Aorta (tissue), 5 donors: Measurements from ENCODE around the gene OTOP1. TPM values are rescaled to one million over a fixed set of nuclear protein-coding genes. Genes with fewer than 3 reads are reported as not detected.
"Not testable (repeated sequence)": the region's sequence is repeated elsewhere in the genome, so short reads cannot be mapped to it uniquely, and the experiment has no call there.

Experiments
- ATAC-seq: fragments of 200-7000 bp; cut with Tn5 transposase; one replicate; pipeline ENCODE4 v1.9.1; 2022; ENCODE audit warnings: moderate library complexity; ENCODE audit not compliant: low FRiP score
- DNase-seq, 2 donors: peaks; one replicate each; pipeline ENCODE4 v3.0.0-alpha.2; 2020
- H3K27ac ChIP-seq, 2 donors: one replicate each; pipeline ENCODE4 v1.5.1; 2013; ENCODE audit warnings: low read length in 2 of 2, mild to moderate bottlenecking in 2 of 2, moderate library complexity in 2 of 2, control low read depth in 1 of 2, inconsistent platforms in 1 of 2, low read depth in 1 of 2
- H3K27me3 ChIP-seq, 2 donors: one replicate each; pipeline ENCODE4 v1.6.1; 2013; ENCODE audit warnings: control low read depth in 1 of 2, low read length in 1 of 2, mild to moderate bottlenecking in 1 of 2, moderate library complexity in 1 of 2; ENCODE audit not compliant: insufficient read depth in 2 of 2, control insufficient read depth in 1 of 2
- H3K36me3 ChIP-seq, 2 donors: one replicate each; pipeline ENCODE4 v1.6.1; 2013; ENCODE audit warnings: control low read depth in 1 of 2, low read length in 1 of 2, mild to moderate bottlenecking in 1 of 2; ENCODE audit not compliant: insufficient read depth in 2 of 2, control insufficient read depth in 1 of 2
- H3K4me1 ChIP-seq, 2 donors: one replicate each; pipeline ENCODE4 v1.6.1; 2013; ENCODE audit warnings: low read length in 2 of 2, control low read depth in 1 of 2, mild to moderate bottlenecking in 1 of 2, moderate library complexity in 1 of 2; ENCODE audit not compliant: insufficient read depth in 2 of 2, control insufficient read depth in 1 of 2
- H3K4me3 ChIP-seq, 2 donors: one replicate each; pipeline ENCODE4 v1.5.1; 2013; ENCODE audit warnings: low read length in 2 of 2, control low read depth in 1 of 2, mild to moderate bottlenecking in 1 of 2
- H3K9me3 ChIP-seq: one replicate; pipeline ENCODE4 v1.6.1; 2013; ENCODE audit warnings: mild to moderate bottlenecking, low read length; ENCODE audit not compliant: control insufficient read depth
- WGBS, 2 donors: extraction: QIAGEN DNeasy Blood & Tissue Kit; methylation state at CpG; one replicate each; pipeline ENCODE4 v1.1.7; 2013; 5-methylcytosine and 5-hydroxymethylcytosine counted together
- intact Hi-C, 2 donors: fragments of 100-400 bp; cut with DNase I; formaldehyde crosslinking; loops; one replicate each; pipeline versions ENCODE4 v1.14.2 to v1.15.0; 2022
- polyA plus RNA-seq, 2 donors: library from polyadenylated mRNA; stranded (reverse); fragments of 200-250 nt; gene quantifications; one replicate each; pipeline ENCODE4 v1.2.3, GENCODE V29; 2013
- total RNA-seq, 2 donors: library from RNA; stranded (reverse); fragmentation: NEBNext Ultra II Directional; extraction: Animal tissue kit (Norgen Biotek cat#: 25700); gene quantifications; one replicate each; pipeline ENCODE4 v1.2.1, GENCODE V29; 2021
- donor health status: healthy with polysubstance abuse.
- donor health status: Bipolar disorder and iron deficiency.
- donor health status: DM: no; HTN: no; CAD: no.
- donor health status: DM: no; HTN: no; CAD: no.
- donor health status: DM: yes; HTN: yes; CAD: no.

The OTOP1 gene
- total and polyA plus RNA-seq, 4 donors = not detected

DNA sequence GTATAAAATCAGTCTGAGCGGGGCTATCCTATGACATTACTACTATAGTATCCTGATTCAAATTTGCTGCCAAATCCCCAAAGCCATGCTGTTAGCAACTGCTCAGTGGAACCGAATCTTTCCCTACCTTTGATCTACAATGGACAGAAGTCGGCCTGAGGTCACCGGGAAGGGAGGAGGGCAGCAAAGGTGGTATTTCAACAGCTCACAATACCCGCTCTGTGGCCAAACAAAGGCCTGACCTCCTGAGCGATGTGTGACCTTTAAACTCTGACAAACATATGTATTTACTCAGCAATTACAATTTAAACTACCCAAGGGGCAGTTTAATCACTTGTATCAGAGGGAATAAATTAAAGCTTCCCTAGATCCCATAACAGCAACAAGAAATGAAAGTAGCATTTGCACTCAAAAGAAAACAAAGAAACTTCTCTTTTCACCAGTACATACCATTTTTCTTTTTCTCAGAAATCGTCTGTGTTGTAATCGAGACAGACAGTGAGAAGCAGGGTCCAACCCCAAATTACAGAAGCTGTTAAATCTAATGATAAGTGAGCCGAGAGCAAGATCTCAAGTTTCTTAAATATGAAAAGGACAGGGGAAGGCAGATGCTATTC, 32.9 kb upstream of the OTOP1 start:
- ATAC-seq = no peak

DNA sequence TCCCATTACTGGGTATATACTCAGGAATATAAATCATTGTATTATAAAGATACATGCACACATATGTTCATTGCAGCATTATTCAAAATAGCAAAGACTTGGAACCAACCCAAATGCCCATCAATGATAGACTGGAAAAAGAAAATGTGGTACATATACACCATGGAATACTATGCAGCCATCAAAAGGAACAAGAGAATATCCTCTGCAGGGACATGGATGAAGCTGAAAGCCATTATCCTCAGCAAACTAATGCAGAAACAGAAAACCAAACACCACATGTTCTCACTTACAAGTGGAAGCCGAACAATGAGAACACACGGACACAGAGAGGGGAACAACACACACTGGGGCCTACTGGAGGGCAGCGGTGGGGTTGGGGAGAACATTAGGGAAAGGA, 31.0 kb upstream of the OTOP1 start:
- H3K36me3 ChIP-seq, H3K27me3 ChIP-seq, H3K9me3 ChIP-seq, H3K27ac ChIP-seq, H3K4me3 ChIP-seq, ATAC-seq, DNase-seq, intact Hi-C loops, H3K4me1 ChIP-seq: not testable (repeated sequence)
- WGBS, 2 donors = 81 to 90% methylated on average over 3 of the region's 3 CpGs

More for the DNA sequence above, 32.9 kb upstream of the OTOP1 start:
- 31 to 34% methylated on average over 9 of the region's 9 CpGs for WGBS, 2 donors
- Histone ChIP-seq H3K27me3 (no peaks in the 10 kb centered on the region), H3K4me1 (no peaks in the 10 kb centered on the region), H3K9me3 (no peaks in the 10 kb centered on the region), H3K36me3 (no peaks in the 10 kb centered on the region), H3K4me3 (no peak overlapping the region), H3K27ac (no peak overlapping the region)
- intact Hi-C loops = no loop called here
- DNase-seq = no peak

DNA sequence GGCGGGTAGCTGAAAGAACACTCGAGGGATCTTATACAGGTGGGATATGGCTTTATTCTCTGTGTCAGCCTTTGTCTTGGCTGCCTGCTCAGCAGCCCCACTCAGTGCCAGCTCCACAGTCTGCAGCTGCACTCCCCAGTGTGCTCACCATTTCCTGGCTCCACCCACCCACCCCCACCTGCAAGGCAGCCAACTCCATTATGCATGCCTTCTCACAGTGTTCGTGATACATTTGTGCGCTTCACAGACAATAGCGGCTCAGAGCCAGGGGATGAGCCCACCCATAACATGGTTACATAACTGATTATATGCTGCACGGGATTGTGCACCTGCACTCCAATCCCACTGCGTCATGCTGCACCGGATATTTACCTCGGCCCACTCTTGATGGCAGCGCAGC, 30.1 kb upstream of the OTOP1 start:
- no peak for ATAC-seq
- no peaks in the 10 kb centered on the region for H3K36me3 ChIP-seq

DNA sequence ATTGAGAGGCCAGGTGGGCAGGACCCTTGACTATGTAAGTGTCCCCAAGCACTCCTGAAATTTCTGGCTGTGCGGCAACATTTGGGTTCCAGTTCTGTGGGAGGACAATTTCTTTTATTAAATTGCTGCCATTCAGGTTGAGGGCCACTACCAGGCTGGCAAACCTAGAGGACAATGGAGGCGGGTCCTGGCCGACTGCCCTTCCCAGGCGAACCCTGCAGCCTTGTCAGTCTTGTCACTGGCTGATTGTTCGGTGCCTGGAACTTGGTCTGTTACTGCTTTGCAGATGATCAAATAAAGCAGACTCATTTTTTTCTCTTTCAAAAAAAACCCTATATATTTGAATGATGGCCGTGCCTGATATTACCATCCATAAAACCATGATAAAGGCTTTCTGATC, 27.9 kb upstream of the OTOP1 start:
- intact Hi-C loops = loop anchor here in 1 of 2 donors (5.0 kb wide), 1 partner anchor 83 kb away; no protein-coding TSS in a partner anchor
- WGBS, 2 donors = 58 to 66% methylated on average over 6 of the region's 6 CpGs
- ATAC-seq (no peak), DNase-seq (no peak)
- H3K4me1 ChIP-seq = no peaks in the 10 kb centered on the region
- H3K36me3 ChIP-seq = no peaks in the 10 kb centered on the region
- no peaks in the 10 kb centered on the region for H3K27me3 ChIP-seq
- no peaks in the 10 kb centered on the region for H3K9me3 ChIP-seq
- H3K4me3 ChIP-seq = no peak overlapping the region
- no peak overlapping the region for H3K27ac ChIP-seq

More for the DNA sequence above, 30.1 kb upstream of the OTOP1 start:
- no peaks in the 10 kb centered on the region for H3K4me1 ChIP-seq
- no peak overlapping the region for H3K4me3 ChIP-seq
- 73% methylated on average over 10 of the region's 10 CpGs for WGBS, 2 donors
- H3K27me3 ChIP-seq = no peaks in the 10 kb centered on the region
- no peak overlapping the region for H3K27ac ChIP-seq
- DNase-seq = no peak
- H3K9me3 ChIP-seq = no peaks in the 10 kb centered on the region
- intact Hi-C loops = no loop called here

DNA sequence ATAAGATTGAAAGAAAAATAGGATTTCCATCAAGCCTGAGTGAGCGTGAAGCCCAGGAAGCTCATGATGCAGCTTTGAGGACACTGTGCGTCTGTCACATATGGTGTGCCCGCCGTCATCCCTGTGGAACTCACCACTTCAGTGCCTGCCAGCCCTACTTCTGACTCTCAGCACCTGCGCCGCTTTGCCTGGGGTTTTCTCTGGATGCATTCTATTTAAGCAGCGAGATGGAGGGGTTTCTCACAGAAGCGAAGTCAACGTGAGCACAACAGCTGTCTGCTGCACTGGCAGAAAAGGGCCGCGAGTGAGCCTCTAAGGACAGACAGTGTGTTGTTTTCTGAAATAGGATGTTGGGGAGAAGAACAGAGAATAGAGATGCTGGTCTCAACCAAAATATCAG, 27.5 kb upstream of the OTOP1 start:
- Histone ChIP-seq H3K36me3 (no peaks in the 10 kb centered on the region), H3K27me3 (no peaks in the 10 kb centered on the region), H3K27ac (no peak overlapping the region), H3K9me3 (no peaks in the 10 kb centered on the region), H3K4me1 (no peaks in the 10 kb centered on the region), H3K4me3 (no peak overlapping the region)
- DNase-seq (no peak), ATAC-seq (no peak)
- intact Hi-C loops = loop anchor here in 1 of 2 donors (5.0 kb wide), 1 partner anchor 83 kb away; no protein-coding TSS in a partner anchor
- 80 to 83% methylated on average over 11 of the region's 11 CpGs for WGBS, 2 donors

DNA sequence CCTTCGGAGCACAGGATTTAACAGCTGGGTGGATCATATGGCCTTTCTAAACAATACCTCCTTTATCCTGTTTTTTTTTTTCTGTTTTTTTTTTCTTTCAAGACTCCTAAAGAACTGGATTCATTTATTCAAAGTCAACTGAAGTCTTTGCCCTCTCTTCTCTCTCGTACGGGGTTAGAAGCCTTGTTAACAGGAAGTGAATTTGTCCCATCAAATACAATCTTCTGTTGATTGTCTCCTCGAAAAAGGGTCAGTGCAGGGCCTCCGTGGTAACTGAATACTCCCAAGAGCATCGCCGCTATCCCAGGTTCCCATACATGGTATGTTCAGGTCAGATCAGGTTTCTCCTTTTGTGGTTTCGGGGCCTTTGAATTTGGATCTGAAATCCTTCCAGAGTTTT, 23.1 kb upstream of the OTOP1 start:
- Histone ChIP-seq H3K27me3 (no peaks in the 10 kb centered on the region), H3K4me3 (no peak overlapping the region), H3K36me3 (peaks cover 0 to 4% of the 10 kb centered on the region in 2 donors), H3K4me1 (no peaks in the 10 kb centered on the region), H3K27ac (no peak overlapping the region), H3K9me3 (no peaks in the 10 kb centered on the region)
- no peak for ATAC-seq
- intact Hi-C loops = loop anchor here in 1 of 2 donors (5.0 kb wide), 2 partner anchors 87 to 292 kb away; partner anchors contain the start of gene STX18
- WGBS, 2 donors = 81 to 82% methylated on average over 8 of the region's 8 CpGs
- DNase-seq = no peak

DNA sequence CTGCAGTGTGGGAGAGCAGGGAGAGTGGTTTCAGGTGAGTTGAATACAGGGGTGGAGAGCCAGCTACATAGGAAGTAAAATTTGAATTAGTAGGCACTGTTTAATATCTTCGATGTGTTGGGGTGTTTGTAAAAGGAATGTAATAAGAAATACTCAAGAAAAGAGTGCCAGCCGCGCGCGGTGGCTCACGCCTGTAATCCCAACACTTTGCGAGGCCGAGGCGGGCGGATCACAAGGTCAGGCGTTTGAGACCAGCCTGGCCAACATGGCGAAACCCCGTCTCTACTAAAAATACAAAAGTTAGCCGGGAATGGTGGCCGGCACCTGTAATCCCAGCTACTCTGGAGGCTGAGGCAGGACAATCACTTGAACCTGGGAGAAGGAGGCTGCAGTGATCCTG, 22.6 kb upstream of the OTOP1 start:
- not testable (repeated sequence) for H3K4me3 ChIP-seq, H3K9me3 ChIP-seq, DNase-seq, H3K27me3 ChIP-seq, H3K36me3 ChIP-seq, ATAC-seq, H3K27ac ChIP-seq, H3K4me1 ChIP-seq
- WGBS, 2 donors = 93 to 95% methylated on average over 15 of the region's 15 CpGs
- intact Hi-C loops = loop anchor here in 1 of 2 donors (5.0 kb wide), 1 partner anchor 293 kb away; the partner anchor contains the start of gene STX18

DNA sequence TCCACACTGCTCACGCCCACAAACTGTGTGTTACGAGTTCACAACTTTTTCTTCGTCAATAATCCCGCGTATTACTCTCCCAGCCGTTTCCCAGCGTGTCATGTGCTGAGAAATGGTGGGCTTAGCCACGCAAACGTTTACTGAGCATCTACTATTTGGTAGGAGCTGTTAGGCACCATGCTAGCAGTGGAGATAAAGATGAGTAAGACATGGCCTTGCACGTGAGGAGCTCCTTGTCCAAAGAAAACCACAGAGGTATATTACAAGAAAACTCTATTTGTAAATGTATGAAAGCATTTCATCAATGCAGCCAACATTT, 22.1 kb upstream of the OTOP1 start:
- Histone ChIP-seq H3K27ac (peak overlapping the region; percentile 76 to 96), H3K4me1 (no peaks in the 10 kb centered on the region), H3K4me3 (peak overlapping the region; percentile 69 to 72), H3K36me3 (peaks cover 0 to 4% of the 10 kb centered on the region in 2 donors), H3K9me3 (no peaks in the 10 kb centered on the region), H3K27me3 (no peaks in the 10 kb centered on the region)
- intact Hi-C loops = loop anchor here in 1 of 2 donors (1.0 to 5.0 kb wide), 2 partner anchors 41 to 293 kb away; partner anchors contain the start of genes LYAR, STX18 and ZBTB49
- ATAC-seq (no peak), DNase-seq (no peak)
- 9 to 14% methylated on average over 10 of the region's 10 CpGs for WGBS, 2 donors
